Right forelimb (tissue), 1 donor: ENCODE measurements around the gene CDC42BPA.

Experiments used
- DNase-seq: peaks from one replicate; pipeline ENCODE4 v3.0.0-alpha.2; 2018

The CDC42BPA gene

GRCh38 chr1:226940029-226940805, 378.1 kb downstream of the CDC42BPA start, which contains the start of gene COQ8A:
TSS of gene COQ8A (plus strand) at chr1:226940294. CDS start at chr1:226961386, 21,092 bp downstream.
- DNase-seq, result peak; percentile 99
